ENCODE results near the gene CYS1.

DNA sequence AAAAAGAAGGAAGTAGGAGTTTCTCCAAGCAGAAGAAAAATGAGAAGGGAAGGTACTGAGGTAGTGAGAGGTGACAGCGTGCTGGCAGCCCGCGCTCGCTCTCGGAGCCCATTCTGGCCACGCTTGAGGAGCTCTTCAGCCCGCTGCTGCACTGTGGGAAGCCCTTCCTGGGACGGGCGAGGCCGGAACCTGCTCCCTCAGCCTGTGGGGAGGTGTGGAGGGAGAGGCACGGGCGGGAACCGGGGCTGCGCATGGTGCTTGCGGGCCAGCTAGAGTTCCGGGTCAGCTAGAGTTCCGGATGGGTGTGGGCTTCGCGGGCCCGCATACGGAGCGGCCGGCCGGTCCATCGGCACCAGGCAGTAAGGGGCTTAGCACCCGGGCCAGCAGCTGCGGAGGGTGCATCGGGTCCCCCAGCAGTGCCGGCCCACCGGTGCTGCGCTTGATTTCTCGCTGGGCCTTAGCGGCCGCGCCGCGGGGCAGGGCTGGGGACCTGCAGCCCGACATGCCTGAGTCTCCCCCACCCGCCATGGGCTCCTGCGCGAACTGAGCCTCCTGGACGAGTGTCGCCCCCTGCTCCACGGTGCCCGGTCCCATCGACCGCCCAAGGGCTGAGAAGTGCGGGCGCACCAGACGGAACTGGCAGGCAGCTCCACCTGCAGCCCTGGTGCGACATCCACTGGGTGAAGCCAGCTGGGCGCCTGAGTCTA, 11.1 kb upstream of the CYS1 start:
- TF ChIP-seq, protein P1, sequence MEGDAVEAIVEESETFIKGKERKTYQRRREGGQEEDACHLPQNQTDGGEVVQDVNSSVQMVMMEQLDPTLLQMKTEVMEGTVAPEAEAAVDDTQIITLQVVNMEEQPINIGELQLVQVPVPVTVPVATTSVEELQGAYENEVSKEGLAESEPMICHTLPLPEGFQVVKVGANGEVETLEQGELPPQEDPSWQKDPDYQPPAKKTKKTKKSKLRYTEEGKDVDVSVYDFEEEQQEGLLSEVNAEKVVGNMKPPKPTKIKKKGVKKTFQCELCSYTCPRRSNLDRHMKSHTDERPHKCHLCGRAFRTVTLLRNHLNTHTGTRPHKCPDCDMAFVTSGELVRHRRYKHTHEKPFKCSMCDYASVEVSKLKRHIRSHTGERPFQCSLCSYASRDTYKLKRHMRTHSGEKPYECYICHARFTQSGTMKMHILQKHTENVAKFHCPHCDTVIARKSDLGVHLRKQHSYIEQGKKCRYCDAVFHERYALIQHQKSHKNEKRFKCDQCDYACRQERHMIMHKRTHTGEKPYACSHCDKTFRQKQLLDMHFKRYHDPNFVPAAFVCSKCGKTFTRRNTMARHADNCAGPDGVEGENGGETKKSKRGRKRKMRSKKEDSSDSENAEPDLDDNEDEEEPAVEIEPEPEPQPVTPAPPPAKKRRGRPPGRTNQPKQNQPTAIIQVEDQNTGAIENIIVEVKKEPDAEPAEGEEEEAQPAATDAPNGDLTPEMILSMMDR (IDR thresholded peaks at IDR 0.05) = no peak
- no peak for TF ChIP-seq EP300 (IDR thresholded peaks at IDR 0.05; ENCODE audit: low read depth)
- TF ChIP-seq POLR2AphosphoS5 (IDR thresholded peaks at IDR 0.05) = no peak
- peak; percentile 27 for TF ChIP-seq POLR2A (IDR thresholded peaks at IDR 0.05)
